ENCODE measurements around the gene RAB18.

DNA sequence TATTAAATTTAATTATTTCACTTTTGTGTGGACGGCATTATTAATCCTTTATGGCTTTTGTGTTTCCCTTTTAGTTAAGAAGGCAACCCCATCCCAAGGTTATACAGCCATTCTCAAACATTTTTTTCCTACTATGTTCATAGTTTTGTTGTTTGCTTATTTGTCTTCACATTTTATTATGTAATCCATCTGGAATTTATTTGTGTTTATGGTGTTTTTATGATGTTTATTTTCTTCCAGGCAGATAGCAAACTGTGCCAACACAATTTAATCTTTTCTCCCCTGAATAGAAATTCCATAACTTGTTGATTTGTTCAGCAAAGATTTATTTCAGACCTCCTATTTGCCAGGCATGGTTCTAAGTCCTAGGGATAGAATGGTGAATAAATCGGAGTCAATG lies 42.9 kb downstream of the RAB18 start:
- TF ChIP-seq RNF2 (IDR thresholded peaks at IDR 0.05; ENCODE audit: borderline replicate concordance, low read depth, low read length, missing control alignments, poor library complexity, severe bottlenecking) (no peak), TBP (IDR thresholded peaks at IDR 0.05; ENCODE audit: low read depth, low read length) (no peak), JUND (IDR thresholded peaks at IDR 0.05; ENCODE audit: low read length) (no peak), POLR2AphosphoS5 (IDR thresholded peaks at IDR 0.05; ENCODE audit: low read depth, low read length) (no peak), MAFK (IDR thresholded peaks at IDR 0.05; ENCODE audit: low read depth, low read length) (no peak), EP300 (IDR thresholded peaks at IDR 0.05; ENCODE audit: borderline replicate concordance in 1 of 2, low read depth in 2 of 2, low read length in 2 of 2) (no peak), YY1 (IDR thresholded peaks at IDR 0.05; ENCODE audit: low read depth, low read length) (no peak), EZH2 (IDR thresholded peaks at IDR 0.05; ENCODE audit: low read depth, low read length, severe bottlenecking) (no peak)
- TF ChIP-seq, protein P1, sequence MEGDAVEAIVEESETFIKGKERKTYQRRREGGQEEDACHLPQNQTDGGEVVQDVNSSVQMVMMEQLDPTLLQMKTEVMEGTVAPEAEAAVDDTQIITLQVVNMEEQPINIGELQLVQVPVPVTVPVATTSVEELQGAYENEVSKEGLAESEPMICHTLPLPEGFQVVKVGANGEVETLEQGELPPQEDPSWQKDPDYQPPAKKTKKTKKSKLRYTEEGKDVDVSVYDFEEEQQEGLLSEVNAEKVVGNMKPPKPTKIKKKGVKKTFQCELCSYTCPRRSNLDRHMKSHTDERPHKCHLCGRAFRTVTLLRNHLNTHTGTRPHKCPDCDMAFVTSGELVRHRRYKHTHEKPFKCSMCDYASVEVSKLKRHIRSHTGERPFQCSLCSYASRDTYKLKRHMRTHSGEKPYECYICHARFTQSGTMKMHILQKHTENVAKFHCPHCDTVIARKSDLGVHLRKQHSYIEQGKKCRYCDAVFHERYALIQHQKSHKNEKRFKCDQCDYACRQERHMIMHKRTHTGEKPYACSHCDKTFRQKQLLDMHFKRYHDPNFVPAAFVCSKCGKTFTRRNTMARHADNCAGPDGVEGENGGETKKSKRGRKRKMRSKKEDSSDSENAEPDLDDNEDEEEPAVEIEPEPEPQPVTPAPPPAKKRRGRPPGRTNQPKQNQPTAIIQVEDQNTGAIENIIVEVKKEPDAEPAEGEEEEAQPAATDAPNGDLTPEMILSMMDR (IDR thresholded peaks at IDR 0.05; ENCODE audit: control extremely low read depth in 1 of 3, insufficient read depth in 1 of 3, low read depth in 1 of 3, low read length in 3 of 3) = no peak
- TF ChIP-seq, protein P2, sequence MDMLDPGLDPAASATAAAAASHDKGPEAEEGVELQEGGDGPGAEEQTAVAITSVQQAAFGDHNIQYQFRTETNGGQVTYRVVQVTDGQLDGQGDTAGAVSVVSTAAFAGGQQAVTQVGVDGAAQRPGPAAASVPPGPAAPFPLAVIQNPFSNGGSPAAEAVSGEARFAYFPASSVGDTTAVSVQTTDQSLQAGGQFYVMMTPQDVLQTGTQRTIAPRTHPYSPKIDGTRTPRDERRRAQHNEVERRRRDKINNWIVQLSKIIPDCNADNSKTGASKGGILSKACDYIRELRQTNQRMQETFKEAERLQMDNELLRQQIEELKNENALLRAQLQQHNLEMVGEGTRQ (IDR thresholded peaks at IDR 0.05; ENCODE audit: low read length) = no peak
